NCI-H226 (cell line): ENCODE results near the gene PARP12.
A peak's percentile ranks its signal among the peaks of the same experiment; 100 is the strongest.

Source experiments
- DNase-seq: peaks from one replicate; pipeline ENCODE4 v3.0.0-alpha.2; 2015

PARP12 gene

GRCh38 chr7:140010194-140010895 lies 52.4 kb downstream of the PARP12 start:
- no peak for DNase-seq

GRCh38 chr7:140009735-140010134 lies 53.0 kb downstream of the PARP12 start:
- no peak for DNase-seq

GRCh38 chr7:140008755-140009610 lies 53.8 kb downstream of the PARP12 start:
- no peak for DNase-seq

GRCh38 chr7:140007051-140007690 lies 55.6 kb downstream of the PARP12 start:
- DNase-seq: no peak

- DNase-seq: no peak
Observed at GRCh38 chr7:140006600-140006999, 56.2 kb downstream of the PARP12 start.

GRCh38 chr7:140005754-140006503 lies 56.8 kb downstream of the PARP12 start:
- no peak for DNase-seq

- DNase-seq: no peak
Observed at GRCh38 chr7:140005341-140005740, 57.4 kb downstream of the PARP12 start.

- no peak for DNase-seq
Observed at GRCh38 chr7:140004672-140005071, 58.1 kb downstream of the PARP12 start.

GRCh38 chr7:140003913-140004382 lies 58.8 kb downstream of the PARP12 start:
- peak; percentile 30 for DNase-seq

GRCh38 chr7:140000666-140001268 lies 62.0 kb downstream of the PARP12 start:
- no peak for DNase-seq

- no peak for DNase-seq
Observed at GRCh38 chr7:139999516-139999915, 63.2 kb downstream of the PARP12 start.

GRCh38 chr7:139998572-139998971 lies 64.2 kb downstream of the PARP12 start:
- no peak for DNase-seq

GRCh38 chr7:139995017-139995915 lies 67.5 kb downstream of the PARP12 start:
- DNase-seq: peak; percentile 70

GRCh38 chr7:139994356-139994755 lies 68.4 kb downstream of the PARP12 start:
- DNase-seq: no peak

GRCh38 chr7:139993592-139993991 lies 69.2 kb downstream of the PARP12 start:
- no peak for DNase-seq

- DNase-seq: no peak
Observed at GRCh38 chr7:139993169-139993568, 69.6 kb downstream of the PARP12 start.

GRCh38 chr7:139992353-139993044 lies 70.3 kb downstream of the PARP12 start:
- no peak for DNase-seq

GRCh38 chr7:139991911-139992310 lies 70.8 kb downstream of the PARP12 start:
- DNase-seq: no peak

- no peak for DNase-seq
Observed at GRCh38 chr7:139991269-139991666, 71.5 kb downstream of the PARP12 start.

GRCh38 chr7:139990571-139991268 lies 72.0 kb downstream of the PARP12 start:
- no peak for DNase-seq
